Measurements from ENCODE around the gene ROBO1. TPM values are rescaled to one million over a fixed set of nuclear protein-coding genes. Genes with fewer than 3 reads are reported as not detected.

The ROBO1 gene
- total RNA-seq, 2 donors from 2014 or later = 13.6 to 18.7 TPM

DNA sequence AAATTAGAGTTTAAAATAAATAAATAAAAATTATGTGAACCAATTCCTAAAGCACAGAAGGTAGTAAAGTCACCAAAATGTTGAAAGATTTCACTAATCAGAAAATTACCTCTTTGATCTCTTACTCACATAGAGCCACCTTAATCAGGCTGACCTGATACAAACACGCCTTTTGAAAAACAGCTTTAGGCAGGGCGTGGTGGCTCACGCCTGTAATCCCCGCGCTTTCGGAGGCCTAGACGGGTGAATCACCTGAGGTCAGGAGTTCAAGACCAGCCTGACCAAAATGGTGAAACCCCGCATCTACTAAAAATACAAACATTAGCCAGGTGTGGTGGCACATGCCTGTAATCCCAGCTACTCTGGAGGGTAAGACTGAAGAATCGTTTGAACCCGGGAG, 1197.3 kb downstream of the ROBO1 start:
- ATAC-seq = no peak
- intact Hi-C loops (cut with DNase I) = no loop called here

DNA sequence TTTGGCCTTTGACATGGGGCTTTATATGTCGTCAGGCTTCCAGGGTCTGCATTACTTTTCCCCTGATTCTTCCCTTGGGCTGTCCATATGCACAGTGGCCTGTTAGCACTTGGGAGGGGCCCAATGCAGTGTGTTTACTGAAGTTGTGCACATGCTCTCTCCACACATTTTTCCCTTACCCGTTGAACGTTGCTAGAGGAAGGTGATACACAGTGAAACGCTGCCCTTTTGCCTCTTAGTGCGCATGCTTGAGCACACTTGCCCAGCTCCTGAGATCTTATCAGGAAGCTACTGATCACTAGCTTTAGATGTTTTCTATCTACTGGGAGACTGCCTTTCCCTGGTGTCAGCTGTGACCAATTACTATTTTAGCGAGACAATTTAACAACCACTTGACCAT, 1198.0 kb downstream of the ROBO1 start:
- no peak for DNase-seq
- intact Hi-C loops (cut with DNase I) = no loop called here
- no peak for ATAC-seq

More for the DNA sequence above, 1197.3 kb downstream of the ROBO1 start:
- DNase-seq = no peak

DNA sequence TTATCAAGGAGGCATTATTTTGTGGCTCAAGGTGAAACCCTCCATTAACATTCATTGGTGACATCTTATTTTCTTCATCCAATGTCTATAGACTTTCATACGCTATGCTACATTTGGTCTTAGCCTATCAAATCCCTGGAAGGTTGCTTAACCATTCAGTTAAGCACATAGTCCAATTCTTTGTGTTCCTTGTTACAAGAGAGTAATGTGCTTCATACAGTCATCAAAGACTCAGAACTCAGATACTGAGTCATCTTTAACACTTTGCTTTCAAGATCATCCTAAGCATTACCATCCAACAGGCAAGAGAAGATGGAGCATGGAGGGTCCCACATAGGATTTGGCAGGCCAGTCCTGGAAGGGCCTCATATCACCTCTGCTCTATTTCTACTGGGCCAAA, 1202.1 kb downstream of the ROBO1 start:
- no peak for DNase-seq
- intact Hi-C loops (cut with DNase I) = no loop called here
- ATAC-seq = no peak

DNA sequence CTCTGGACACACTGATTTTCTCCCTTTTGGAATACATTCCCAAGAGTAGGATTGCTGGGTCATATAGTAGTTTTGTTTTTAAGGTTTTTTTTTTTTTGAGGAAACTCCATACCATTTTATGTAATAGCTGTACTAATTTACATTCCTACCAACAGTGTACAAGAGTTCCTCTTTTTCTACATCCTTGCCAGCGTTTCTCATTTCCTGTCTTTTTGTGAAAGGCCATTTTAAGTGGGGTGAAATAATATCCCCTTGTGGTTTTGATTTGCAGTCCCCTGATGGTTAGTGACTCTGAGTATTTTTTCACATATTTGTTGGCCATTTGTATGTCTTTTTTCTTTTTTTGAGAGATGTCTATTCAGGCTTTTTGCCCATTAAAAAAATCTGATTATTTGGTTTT, 1205.5 kb downstream of the ROBO1 start:
- intact Hi-C loops (cut with DNase I) = no loop called here
- ATAC-seq = no peak
- no peak for DNase-seq

Small RNAs within 50 kb of the gene (microRNA-seq; reads per million reads assigned to microRNA genes)
- 0 reads per million in 2 donors for gene MIR3923
